Immature natural killer cell (primary cell): ENCODE data around the gene MYH9. TPM values are rescaled to one million over a fixed set of nuclear protein-coding genes. Genes with fewer than 3 reads are reported as not detected.

Experiments
- DNase-seq, 3 donors: peaks; one replicate each; pipeline ENCODE4 v3.0.0; 2022; ENCODE audit warnings: mixed read lengths in 1 of 3
- H3K27ac Mint-ChIP-seq, 6 donors: one replicate each; pipeline ENCODE4 v1.8.0; 2020; ENCODE audit warnings: mixed read lengths in 6 of 6, mild to moderate bottlenecking in 5 of 6, inconsistent platforms in 4 of 6, moderate library complexity in 3 of 6
- H3K27me3 Mint-ChIP-seq, 3 donors: one replicate each; pipeline ENCODE4 v1.8.0; 2020 to 2021; ENCODE audit warnings: low read depth in 3 of 3, mild to moderate bottlenecking in 3 of 3, mixed read lengths in 3 of 3, moderate library complexity in 3 of 3, inconsistent platforms in 1 of 3
- H3K36me3 Mint-ChIP-seq, 3 donors: one replicate each; pipeline ENCODE4 v1.8.0; 2020; ENCODE audit warnings: mixed read lengths in 3 of 3, inconsistent platforms in 2 of 3, mild to moderate bottlenecking in 2 of 3
- H3K4me1 Mint-ChIP-seq, 2 donors: one replicate each; pipeline ENCODE4 v1.8.0; 2020; ENCODE audit warnings: inconsistent platforms in 2 of 2, mild to moderate bottlenecking in 2 of 2, mixed read lengths in 2 of 2, moderate library complexity in 1 of 2
- H3K4me3 Mint-ChIP-seq, 5 donors: one replicate each; pipeline ENCODE4 v1.8.0; 2020; ENCODE audit warnings: mild to moderate bottlenecking in 5 of 5, mixed read lengths in 5 of 5, inconsistent platforms in 3 of 5, moderate library complexity in 3 of 5
- H3K9me3 Mint-ChIP-seq, 6 donors: one replicate each; pipeline ENCODE4 v1.8.0; 2020; ENCODE audit warnings: mild to moderate bottlenecking in 6 of 6, mixed read lengths in 6 of 6, inconsistent platforms in 4 of 6, moderate library complexity in 3 of 6
- polyA plus RNA-seq, 3 donors: library from polyadenylated mRNA; unstranded; fragments of 300-500 nt; fragmentation: Illumina TruSeq; gene quantifications; one replicate each; pipeline ENCODE4 v1.2.3, GENCODE V29; 2021

Gene MYH9
- polyA plus RNA-seq, 3 donors from 2014 or later = 8.7 to 355 (median 40.2) TPM

GRCh38 chr22:36329254-36330078, 58.3 kb downstream of the MYH9 start:
- Mint-ChIP-seq H3K4me1 (peaks cover 81% of the 10 kb centered on the region in 2 donors), H3K27ac (peak overlapping the region; percentile 96 to 99 (median 98)), H3K4me3 (peak overlapping the region; percentile 82 to 91 (median 91)), H3K9me3 (no peaks in the 10 kb centered on the region), H3K36me3 (peaks cover 15 to 26% (median 21%) of the 10 kb centered on the region in 3 donors), H3K27me3 (peaks cover 9 to 31% (median 29%) of the 10 kb centered on the region in 3 donors)
- peak; percentile 57 to 64 (median 59) for DNase-seq

DNA sequence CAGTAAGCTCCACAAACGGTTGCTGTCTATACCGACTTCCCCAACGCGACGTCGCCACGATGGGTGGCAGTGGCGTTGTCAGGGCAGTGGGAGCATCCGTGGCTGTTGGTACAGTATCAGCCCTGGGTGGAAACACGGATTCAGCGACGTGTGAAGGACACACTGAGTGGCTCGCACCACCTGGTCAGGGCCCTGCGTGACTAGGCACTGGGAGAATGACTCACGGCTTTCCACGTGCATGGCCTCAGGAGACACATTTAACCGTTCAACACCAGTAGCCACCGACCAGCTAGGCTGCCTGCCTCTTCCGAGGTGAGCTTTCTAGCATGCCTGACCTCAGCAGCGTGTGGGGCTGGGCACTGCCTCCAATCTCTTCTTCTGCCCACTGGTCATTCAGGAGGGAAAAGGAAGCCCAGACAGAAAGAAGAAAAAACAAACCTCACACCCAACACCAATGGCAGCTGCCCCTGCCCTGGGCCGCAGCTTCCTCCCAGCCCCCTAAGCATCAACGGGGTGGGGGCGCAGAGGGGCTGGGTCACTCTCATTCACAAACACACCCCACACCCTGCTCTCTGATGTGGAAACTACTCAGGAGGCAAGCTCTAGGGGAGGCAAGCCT, 59.0 kb downstream of the MYH9 start:
- peaks cover 74% of the 10 kb centered on the region in 2 donors for H3K4me1 Mint-ChIP-seq
- H3K9me3 Mint-ChIP-seq = no peaks in the 10 kb centered on the region
- peak overlapping the region; percentile 96 to 99 (median 98) for H3K27ac Mint-ChIP-seq
- H3K4me3 Mint-ChIP-seq = peak overlapping the region; percentile 82 to 91 (median 91)
- peaks cover 13 to 31% (median 29%) of the 10 kb centered on the region in 3 donors for H3K27me3 Mint-ChIP-seq
- H3K36me3 Mint-ChIP-seq = peaks cover 15 to 26% (median 21%) of the 10 kb centered on the region in 3 donors
- DNase-seq = peak; percentile 54 to 57 (median 55)

- peak overlapping the region; percentile 82 to 91 (median 91) for H3K4me3 Mint-ChIP-seq
- H3K27me3 Mint-ChIP-seq = peaks cover 13 to 29% (median 23%) of the 10 kb centered on the region in 3 donors
- DNase-seq = no peak
- H3K9me3 Mint-ChIP-seq = no peaks in the 10 kb centered on the region
- H3K4me1 Mint-ChIP-seq = peaks cover 67 to 70% of the 10 kb centered on the region in 2 donors
- H3K27ac Mint-ChIP-seq = peak overlapping the region; percentile 96 to 99 (median 98)
- H3K36me3 Mint-ChIP-seq = peaks cover 12 to 30% (median 21%) of the 10 kb centered on the region in 3 donors
These were observed 59.7 kb downstream of the MYH9 start for GRCh38 chr22:36327922-36328551.

DNA sequence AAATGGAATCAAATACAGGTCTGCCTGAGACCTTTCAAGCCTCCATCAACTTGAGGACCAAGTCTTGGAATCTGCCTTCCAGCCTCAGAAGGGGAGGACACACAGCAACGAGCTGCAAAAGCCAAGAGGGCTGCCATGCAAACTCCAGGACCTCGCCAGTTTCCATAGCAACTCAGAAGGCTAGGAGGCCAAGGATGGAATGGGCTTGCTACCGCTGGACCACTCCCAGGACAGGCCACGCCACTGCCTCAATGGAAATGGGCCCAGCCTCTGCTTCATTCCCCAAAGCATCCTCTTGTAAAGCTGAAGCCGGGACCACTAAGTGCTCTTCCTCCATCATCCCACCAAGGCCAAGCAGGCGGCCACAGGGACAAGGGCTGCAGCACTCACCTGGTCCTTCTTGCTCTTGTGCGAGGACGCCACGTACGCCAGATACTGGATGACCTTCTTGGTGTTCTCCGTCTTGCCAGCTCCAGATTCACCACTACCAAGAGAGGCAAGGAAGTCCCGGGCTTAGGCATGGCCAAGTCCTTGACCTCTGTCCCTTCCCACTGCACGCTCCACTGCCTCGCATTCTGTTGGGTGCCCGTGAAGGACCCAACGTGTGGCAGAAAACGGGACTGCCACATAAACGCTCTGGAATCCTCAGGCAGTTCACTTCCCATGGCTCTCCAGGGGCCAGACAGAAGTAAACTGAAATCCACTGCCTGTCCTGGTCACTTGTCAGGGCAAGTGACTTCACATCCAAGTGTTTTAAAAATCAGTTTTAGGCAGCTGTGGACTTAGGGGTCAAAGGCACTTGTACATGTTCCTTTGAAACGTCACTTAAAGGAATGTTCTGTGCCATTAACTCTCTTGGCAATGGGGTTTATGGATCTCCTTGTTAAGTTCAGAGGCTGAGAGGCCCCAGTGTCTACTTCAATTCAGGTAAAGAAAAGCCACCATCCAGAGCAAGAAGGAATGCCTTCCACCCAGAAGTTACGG, 61.3 kb downstream of the MYH9 start:
- no peaks in the 10 kb centered on the region for H3K9me3 Mint-ChIP-seq
- peak overlapping the region; percentile 78 to 99 (median 98) for H3K27ac Mint-ChIP-seq
- peaks cover 12 to 35% (median 25%) of the 10 kb centered on the region in 3 donors for H3K36me3 Mint-ChIP-seq
- peaks cover 13 to 20% (median 14%) of the 10 kb centered on the region in 3 donors for H3K27me3 Mint-ChIP-seq
- H3K4me3 Mint-ChIP-seq = no peak overlapping the region
- peaks cover 52 to 57% of the 10 kb centered on the region in 2 donors for H3K4me1 Mint-ChIP-seq
- DNase-seq = no peak

DNA sequence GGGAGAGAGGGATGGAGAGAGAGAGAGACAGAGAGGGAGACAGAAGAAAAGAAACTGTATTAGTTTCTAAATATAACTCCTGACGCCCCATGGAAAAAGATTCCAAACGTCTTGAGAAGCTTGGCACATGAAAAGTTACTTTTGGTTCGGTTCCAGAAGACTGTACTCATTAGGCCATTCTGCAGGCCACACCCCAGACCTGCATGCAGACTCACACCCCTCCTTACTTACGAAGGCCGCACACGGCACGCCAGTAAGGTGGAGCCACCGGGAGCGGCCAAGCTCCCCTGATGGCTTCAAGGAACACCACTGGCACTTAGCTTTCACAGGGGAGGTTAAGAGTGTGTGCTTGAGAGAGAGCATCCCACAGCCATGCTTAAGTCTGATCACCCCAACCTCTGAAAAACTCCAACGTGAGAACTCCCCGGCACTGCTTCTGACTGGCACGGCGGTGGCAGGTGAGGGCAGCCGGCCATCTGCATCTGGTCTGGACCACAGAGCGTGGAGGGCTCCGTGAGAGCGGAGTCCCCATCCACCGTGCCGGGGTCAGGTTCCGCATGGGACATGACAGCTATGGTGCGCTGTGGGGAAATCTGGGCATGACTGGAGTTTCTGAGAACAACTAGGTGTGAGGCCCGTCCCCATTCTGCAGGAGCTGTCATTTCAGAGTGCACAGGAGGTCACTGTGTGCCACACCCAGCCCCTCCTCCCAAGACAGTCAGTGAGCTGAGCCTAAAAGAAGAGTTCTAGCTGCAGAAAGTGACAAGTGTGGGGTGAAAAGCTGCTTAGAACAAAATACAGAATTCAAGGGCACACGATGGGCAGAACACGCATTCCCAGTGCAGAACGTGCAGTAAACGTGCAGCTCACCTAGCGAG, 62.4 kb downstream of the MYH9 start:
- peak overlapping the region in 5 of 6 donors; percentile 53 to 73 (median 73) for H3K27ac Mint-ChIP-seq
- H3K27me3 Mint-ChIP-seq = peaks cover 9 to 14% (median 13%) of the 10 kb centered on the region in 3 donors
- no peaks in the 10 kb centered on the region for H3K9me3 Mint-ChIP-seq
- peak overlapping the region in 2 of 5 donors; percentile 21 to 55 for H3K4me3 Mint-ChIP-seq
- DNase-seq = no peak
- peaks cover 12 to 39% (median 25%) of the 10 kb centered on the region in 3 donors for H3K36me3 Mint-ChIP-seq
- H3K4me1 Mint-ChIP-seq = peaks cover 41 to 46% of the 10 kb centered on the region in 2 donors

GRCh38 chr22:36324414-36324813, 63.4 kb downstream of the MYH9 start:
- Mint-ChIP-seq H3K4me3 (no peak overlapping the region), H3K9me3 (no peaks in the 10 kb centered on the region), H3K27ac (peak overlapping the region in 3 of 6 donors; percentile 53 to 73 (median 67)), H3K27me3 (peaks cover 14 to 16% (median 14%) of the 10 kb centered on the region in 3 donors), H3K36me3 (peaks cover 12 to 49% (median 26%) of the 10 kb centered on the region in 3 donors), H3K4me1 (peaks cover 31 to 36% of the 10 kb centered on the region in 2 donors)
- no peak for DNase-seq

GRCh38 chr22:36323855-36324331, 63.9 kb downstream of the MYH9 start:
- DNase-seq = no peak
- Mint-ChIP-seq H3K27me3 (peaks cover 12 to 17% (median 14%) of the 10 kb centered on the region in 3 donors), H3K36me3 (peaks cover 12 to 51% (median 27%) of the 10 kb centered on the region in 3 donors), H3K4me1 (peaks cover 26 to 31% of the 10 kb centered on the region in 2 donors), H3K27ac (no peak overlapping the region), H3K9me3 (no peaks in the 10 kb centered on the region), H3K4me3 (no peak overlapping the region)

DNA sequence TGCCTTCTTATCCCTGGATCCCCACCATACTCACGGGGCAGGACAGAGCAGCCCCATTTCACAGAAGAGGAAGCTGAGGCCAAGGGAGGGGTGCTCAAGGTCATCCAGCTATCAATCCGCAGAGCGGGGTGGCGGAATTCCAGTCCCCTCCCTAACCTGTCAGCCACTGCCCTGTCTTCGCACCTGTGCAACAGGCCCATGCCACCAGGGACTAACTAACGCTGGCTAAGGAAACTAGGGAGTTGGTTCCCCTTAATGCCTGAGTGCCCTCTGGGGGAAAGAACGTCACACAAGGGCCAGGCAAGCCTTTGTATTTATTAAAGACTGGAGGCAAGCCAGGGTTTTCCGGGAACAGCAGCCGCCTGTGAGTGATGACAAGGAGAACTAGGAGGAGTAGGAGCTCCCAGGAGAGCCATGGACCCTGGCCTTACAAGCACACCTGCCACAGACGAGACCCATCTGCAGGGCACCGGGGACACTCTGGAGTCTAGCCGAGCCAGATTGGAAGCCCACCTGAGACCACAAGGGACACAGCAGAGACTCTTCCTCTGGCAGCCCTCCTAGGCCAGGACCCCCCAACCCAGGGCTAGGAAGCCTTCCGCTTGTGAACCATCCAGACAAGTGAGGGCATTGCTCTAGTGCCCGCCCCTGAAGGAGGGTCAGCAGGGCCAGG, 64.4 kb downstream of the MYH9 start:
- no peak for DNase-seq
- peaks cover 20 to 25% of the 10 kb centered on the region in 2 donors for H3K4me1 Mint-ChIP-seq
- peaks cover 10 to 46% (median 25%) of the 10 kb centered on the region in 3 donors for H3K36me3 Mint-ChIP-seq
- no peak overlapping the region for H3K4me3 Mint-ChIP-seq
- peaks cover 6 to 15% (median 11%) of the 10 kb centered on the region in 3 donors for H3K27me3 Mint-ChIP-seq
- H3K27ac Mint-ChIP-seq = peak overlapping the region in 2 of 6 donors; percentile 69 to 82
- no peaks in the 10 kb centered on the region for H3K9me3 Mint-ChIP-seq

- Mint-ChIP-seq H3K36me3 (peaks cover 8 to 51% (median 26%) of the 10 kb centered on the region in 3 donors), H3K27me3 (peaks cover 5 to 12% (median 12%) of the 10 kb centered on the region in 3 donors), H3K27ac (peak overlapping the region in 2 of 6 donors; percentile 49 to 82), H3K4me3 (no peak overlapping the region), H3K9me3 (no peaks in the 10 kb centered on the region), H3K4me1 (peaks cover 13 to 17% of the 10 kb centered on the region in 2 donors)
- DNase-seq = no peak
These were observed 65.2 kb downstream of the MYH9 start for GRCh38 chr22:36322602-36322915.

DNA sequence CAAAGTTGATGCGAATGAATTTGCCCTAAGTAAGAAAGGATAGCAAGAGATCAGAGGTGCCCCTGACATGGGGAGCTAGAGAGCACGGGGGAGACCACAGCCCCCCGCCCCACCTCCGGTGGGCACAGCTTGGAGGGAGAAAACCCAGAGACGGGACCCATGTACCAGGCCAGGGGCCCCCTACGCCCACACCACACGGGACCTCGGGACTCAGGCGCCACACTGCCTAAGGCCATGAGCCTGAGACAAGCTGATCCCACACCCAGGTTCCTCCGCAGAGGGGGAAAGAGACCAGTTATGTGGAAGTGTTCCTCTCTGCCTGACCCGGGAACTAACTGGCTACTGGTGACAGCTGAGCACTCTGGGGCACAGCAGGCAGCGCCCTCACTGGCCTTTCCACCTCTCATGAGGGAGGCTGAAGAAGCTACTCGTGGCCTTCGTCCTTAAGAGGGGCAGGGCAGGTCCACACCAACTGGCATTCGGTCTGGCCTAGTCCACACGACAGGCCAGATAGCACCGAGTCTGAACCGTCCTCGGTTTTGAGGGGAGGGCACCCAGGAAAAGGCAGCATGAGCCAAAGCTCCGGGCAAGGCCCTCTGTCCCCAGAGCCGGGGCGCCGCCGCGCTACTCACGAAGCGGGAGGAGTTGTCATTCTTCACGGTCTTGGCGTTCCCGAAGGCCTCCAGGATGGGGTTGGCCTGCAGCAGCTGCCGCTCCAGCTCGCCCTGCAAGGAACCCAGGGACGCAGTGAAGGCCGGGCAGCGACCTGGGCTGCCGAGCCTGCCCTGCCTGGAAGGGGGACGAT, 65.8 kb downstream of the MYH9 start:
- Mint-ChIP-seq H3K4me3 (no peak overlapping the region), H3K36me3 (peaks cover 5 to 55% (median 30%) of the 10 kb centered on the region in 3 donors), H3K27me3 (peaks cover 5 to 12% (median 12%) of the 10 kb centered on the region in 3 donors), H3K27ac (peak overlapping the region in 4 of 6 donors; percentile 17 to 72 (median 59)), H3K9me3 (no peaks in the 10 kb centered on the region), H3K4me1 (peaks cover 7 to 12% of the 10 kb centered on the region in 2 donors)
- DNase-seq = no peak

DNA sequence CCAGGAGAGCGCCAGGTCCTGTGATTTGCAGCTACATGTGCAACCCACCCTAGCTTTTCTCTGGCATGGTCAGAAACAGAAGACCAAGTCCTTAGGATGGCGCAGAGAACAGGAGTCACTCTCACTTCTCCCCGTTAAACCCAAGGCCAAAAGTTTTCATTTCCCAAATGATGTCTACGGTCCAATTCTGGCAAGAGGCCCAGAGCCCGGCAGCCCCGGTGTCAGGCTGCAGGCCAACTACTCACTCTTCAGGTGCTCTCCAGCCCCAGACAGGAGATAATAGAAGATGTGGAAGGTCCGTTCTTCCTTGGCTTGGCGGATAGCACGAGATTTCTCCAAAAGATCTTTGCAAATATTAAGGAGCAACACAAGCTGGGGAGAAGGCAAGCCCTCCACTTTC, 67.2 kb downstream of the MYH9 start:
- Mint-ChIP-seq H3K9me3 (no peaks in the 10 kb centered on the region), H3K4me1 (peaks cover 0 to 6% of the 10 kb centered on the region in 2 donors), H3K27me3 (peaks cover 0 to 12% (median 10%) of the 10 kb centered on the region in 3 donors), H3K36me3 (peaks cover 3 to 52% (median 26%) of the 10 kb centered on the region in 3 donors), H3K4me3 (no peak overlapping the region), H3K27ac (peak overlapping the region in 1 of 6 donors; percentile 69)
- DNase-seq = no peak
